SK-N-DZ (cell line): ENCODE measurements around the gene FCGR2B. TPM values are rescaled to one million over a fixed set of nuclear protein-coding genes. Genes with fewer than 3 reads are reported as not detected.
"Not testable (repeated sequence)": the region's sequence is repeated elsewhere in the genome, so short reads cannot be mapped to it uniquely, and the experiment has no call there.

Experiments
- DNase-seq: peaks from one replicate; pipeline ENCODE4 v3.0.0-alpha.2; 2015; ENCODE audit warnings: low spot score
- polyA plus RNA-seq, 2 experiments: library from polyadenylated mRNA; depleted of rRNA; stranded (reverse); fragments of >200 nt; gene quantifications; 2 replicates each; pipeline ENCODE4 v1.2.3, GENCODE V29; 2014

FCGR2B gene
- polyA plus RNA-seq (2014; cell fraction: cytosol; rRNA removed) = not detected in 2 replicates
- polyA plus RNA-seq (2014; cell fraction: nucleus; rRNA removed) = not detected in 2 replicates

DNA sequence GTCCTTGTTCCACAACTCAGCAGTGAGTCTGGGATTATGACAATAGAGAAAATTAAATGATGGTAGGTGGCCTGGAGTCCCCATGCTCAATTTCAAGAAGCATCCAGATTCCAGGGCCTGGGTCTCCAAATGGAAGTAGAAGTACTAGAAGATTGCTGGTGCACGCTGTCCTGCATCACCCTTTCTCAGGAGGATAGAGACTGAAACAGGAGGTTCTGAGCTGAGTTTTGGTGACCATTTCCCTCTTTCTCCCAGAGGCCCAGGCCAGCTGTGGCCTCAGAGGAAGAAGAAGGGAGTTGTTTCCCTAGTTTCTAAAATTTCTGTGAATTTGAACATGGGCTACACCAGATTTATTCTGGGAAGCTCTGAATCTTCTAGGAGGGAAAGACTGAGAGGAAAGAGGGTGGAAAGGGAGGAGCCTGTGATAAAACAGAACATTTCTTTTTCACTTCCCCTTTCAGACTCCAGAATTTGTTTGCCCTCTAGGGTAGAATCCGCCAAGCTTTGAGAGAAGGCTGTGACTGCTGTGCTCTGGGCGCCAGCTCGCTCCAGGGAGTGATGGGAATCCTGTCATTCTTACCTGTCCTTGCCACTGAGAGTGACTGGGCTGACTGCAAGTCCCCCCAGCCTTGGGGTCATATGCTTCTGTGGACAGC, at the start of gene FCGR2B:
Gene FCGR2B, plus strand, starts transcription at position 460 of the 656 bp plus-strand sequence. Its CDS starts 99 bp downstream, at position 559.
- DNase-seq = not testable (repeated sequence)

DNA sequence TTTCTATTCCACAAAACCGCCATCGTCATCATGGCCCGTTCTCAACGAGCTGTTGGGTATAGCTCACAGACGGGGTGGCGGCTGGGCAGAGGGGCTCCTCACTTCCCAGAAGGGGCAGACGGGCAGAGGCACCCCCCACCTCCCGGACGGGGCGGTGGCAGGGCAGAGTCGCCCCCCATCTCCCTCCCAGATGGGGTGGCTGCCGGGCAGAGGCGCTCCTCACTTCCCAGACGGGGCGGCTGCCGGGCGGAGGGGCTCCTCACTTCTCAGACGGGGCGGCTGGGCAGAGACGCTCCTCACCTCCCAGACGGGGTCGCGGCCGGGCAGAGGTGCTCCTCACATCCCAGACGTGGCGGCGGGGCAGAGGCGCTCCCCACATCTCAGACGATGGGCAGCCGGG, 46.5 kb upstream of the FCGR2B start:
- DNase-seq = not testable (repeated sequence)

DNA sequence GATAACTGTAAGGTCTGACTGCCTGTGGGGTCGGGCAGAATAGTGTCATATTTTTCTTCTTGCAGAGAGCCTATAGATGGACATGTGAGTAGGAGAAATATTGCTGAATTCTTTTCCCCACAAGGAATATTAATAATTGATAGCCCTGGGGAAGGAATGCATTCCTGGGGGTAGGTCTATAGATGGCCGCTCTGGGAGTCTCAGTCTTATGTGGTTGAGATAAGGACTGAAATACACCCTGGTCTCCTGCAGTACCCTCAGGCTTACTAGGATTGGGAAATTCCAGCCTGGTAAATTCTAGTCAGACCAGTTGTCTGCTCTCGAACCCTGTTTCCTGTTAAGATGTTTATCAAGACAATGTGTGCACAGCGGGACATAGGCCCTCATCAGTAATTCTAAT, 44.4 kb upstream of the FCGR2B start:
- not testable (repeated sequence) for DNase-seq

DNA sequence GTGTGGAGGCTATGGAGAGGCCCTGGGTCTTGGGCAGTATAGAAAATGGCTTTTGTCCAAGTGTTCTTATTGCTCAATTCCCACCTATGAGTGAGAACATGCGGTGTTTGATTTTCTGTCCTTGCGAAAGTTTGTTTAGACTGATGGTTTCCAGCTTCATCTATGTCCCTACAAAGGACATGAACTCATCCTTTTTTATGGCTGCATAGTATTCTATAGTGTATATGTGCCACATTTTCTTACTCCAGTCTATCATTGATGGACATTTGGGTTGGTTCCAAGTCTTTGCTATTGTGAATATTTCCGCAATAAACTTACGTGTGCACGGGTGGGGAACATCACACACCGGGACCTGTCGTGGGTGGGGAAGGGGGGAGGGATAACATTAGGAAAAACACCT, 42.5 kb upstream of the FCGR2B start:
- DNase-seq = not testable (repeated sequence)

DNA sequence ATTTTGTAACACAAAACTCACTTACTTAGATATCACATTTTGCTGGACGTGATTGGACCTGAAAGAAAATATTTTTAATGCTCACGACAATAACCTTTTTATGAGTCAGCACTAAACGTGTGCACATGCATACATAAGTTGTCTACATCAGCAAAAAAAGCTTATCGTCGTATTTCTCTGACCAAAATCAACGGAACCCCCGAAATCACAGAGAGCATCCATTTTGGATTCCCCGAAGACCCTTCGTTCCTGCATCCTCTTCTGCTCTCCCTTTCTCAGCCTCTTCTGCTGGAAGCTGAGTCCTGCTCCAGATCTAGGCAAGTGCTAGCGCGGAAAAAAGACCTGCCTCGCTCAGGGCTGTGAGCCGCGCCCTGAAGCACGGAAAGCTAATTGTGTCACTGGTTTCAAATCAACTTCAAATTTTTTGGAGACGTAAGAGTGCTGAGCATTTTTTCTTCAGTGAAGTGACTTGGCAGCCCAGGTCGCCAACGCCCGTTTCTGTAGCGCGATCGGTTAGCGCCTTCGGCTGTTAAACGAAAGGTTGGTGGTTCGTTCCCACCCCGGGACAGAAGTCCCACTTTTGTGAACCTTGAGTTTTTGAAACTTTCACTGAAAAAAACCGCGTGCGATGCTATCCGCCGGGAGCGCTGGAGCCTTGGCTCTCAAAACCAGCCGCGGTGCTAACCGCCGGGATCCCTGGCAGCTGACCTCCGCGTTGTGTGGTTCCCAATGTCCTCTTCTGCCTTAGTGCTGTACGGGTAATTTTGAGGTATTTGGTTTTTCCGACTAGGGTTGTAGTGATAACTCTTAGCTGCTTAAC, 41.6 kb upstream of the FCGR2B start:
- not testable (repeated sequence) for DNase-seq

DNA sequence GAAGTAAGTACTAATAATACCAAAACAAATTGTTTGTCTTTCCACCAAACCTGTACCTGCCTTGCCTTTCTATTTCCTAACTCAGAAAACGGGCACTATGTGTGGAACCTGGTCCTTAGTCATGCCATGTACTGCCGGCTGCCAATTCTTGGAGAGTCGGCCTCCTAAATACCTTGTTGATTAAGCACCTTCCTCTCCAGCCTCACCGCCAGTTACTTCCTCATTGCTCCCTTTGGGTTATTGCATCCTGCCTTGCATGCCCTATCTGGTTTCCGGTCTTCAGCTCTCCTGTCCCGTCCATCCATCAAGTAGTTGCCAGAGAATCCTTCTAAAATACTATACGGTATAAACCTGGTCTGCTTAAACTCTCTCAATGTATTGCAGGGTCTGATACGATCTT, 40.9 kb upstream of the FCGR2B start:
- not testable (repeated sequence) for DNase-seq

DNA sequence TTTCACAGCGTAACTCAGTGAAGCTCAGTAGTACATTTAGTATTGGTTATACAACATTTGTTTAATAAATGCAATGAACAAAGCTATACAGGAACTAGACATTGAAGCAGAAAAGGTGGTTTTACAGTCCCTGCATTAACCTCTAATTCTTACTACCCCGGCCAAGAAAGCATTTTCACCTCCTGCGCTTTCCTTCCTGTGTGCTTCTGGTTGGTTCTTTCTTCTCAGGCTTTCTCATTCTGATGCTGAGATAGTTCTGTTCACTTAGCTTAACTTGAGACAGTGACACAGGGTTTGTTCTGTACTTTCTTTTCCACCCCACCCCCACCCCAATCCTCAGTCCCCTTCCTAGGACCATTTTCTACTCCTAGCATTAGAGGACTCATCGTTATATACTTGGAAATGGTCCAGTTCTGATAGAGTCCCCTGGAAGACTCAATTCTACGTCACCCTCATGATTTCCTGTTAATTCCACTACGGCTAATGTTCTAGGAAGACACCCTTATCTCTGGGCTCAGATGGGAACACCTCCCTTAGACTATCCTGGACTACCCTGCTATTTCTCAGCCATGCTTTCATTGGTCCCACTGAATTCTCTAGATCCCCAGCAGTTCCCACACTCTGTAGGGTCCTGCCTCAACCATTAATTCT, 39.4 kb upstream of the FCGR2B start:
- not testable (repeated sequence) for DNase-seq

DNA sequence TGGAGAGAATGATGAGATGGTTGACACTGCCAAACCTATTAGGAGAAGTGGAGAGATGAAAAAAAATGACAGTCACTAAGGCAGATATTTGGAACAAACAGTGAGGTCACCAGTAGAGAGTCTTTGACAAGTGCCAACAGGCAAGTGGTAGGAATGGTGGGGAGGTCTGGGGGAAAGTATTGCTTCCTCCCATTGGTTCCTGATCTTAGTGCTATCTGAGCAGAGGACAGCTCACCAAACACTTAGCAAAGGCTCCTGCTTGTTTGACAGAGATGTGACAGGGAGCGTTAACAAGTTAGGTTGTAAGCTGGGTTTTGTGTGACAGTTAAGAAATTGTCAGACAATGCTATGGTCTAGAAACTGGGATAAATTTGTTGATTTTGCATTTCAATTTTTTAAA, 38.3 kb upstream of the FCGR2B start:
- DNase-seq = not testable (repeated sequence)

DNA sequence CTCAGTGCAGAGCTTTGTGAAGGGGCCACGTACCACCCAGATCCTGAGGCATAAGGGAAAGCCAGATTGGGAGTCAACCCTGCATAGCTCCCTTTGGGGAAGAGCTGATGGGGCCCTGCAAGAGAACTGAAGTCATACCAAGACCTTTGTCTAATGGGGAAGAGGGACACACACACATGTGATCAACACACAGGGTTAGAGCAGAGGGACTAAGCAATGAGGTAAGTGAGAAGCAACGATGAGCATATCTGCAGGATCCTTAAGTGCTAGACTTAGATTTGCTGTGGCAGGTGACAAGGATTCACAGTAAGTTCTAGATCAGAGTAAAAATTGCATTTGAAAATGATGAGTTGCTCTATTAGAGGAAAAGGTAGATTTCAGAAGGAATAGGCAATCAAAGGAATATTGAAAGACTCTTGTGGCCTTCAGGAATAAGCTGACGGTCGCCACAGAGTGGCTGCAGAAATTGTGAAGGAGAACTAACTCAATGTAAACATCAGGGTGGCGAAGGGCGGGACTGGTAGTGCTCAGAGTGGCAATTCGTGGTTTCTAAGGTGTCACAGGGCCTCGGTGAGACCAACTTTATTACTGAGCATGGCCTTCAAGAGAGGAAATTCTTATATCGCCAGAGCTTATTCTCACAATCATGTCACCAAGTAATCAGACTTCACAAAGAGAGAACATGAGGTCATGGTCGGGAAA, 36.3 kb upstream of the FCGR2B start:
- not testable (repeated sequence) for DNase-seq

DNA sequence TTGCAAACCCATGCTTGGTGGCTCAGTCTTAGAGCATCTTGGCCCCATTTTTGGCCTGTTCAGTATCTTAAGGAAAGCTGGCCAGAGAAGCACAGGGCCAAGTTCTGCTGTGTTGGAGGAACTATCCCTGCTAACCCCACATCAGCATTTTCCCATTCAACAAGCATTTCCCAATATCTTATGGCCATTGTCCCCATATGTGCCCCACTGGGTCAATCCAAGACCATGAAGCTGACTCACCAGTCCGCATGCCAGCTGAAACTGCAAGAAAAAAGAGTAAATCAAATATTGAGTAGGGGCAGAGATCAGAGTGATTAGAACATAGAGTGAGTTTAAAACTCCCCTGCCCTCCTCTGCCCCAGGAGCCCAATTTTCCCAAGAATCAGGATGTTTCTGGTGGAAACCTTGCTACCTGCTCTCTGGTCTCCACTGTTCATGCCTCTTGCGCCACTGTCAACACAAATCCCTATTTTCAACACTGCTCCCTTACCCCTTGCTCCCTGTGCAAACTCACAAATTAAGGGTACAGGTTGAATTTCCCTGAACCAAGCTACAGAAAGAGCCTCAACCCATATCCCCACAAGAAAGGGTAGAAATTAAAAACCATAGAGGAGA, 32.7 kb upstream of the FCGR2B start:
- not testable (repeated sequence) for DNase-seq

DNA sequence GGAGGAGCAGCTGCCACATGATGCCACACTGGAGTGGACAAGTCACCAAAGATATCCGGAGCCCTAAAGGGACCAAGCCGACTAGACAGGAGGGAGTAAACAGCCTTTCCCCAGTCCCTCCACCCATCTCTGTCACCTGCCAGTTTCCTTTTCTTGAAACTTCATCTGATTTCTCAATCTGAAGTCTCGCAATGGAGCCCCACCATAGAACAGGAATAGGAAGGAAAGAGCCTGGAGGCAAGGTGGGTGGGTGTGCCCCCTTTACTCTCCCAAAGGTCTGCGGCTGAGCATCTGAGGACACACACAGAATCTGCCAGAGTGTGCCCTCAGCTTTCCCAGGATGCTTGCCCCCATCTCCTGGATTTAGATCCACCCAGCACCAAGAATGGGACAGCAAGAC, 31.9 kb upstream of the FCGR2B start, which contains the start of gene FCGR3B:
Gene FCGR3B, minus strand, starts transcription at position 101 of the 400 bp plus-strand sequence. Its CDS starts 82 bp downstream, at position 19.
- DNase-seq = no peak

DNA sequence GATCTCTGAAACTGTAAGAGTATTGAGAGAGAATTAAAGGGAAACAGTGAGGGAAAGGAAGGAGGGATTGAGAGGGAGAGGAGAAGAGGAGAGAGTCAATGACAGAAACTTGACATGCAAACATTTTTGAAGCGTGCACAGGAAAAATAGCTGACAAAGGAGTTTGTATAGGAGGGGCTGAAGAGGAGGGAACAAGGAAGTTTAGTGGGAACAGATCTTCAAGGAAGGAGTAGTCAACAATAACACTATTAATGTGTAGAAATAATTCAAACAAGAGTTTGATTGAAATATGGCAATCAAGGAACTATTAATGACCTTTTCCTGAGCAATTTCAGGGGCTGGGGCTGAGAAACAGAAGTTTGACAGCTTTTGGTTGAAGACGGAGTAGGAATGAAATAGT, 27.9 kb upstream of the FCGR2B start:
- not testable (repeated sequence) for DNase-seq

DNA sequence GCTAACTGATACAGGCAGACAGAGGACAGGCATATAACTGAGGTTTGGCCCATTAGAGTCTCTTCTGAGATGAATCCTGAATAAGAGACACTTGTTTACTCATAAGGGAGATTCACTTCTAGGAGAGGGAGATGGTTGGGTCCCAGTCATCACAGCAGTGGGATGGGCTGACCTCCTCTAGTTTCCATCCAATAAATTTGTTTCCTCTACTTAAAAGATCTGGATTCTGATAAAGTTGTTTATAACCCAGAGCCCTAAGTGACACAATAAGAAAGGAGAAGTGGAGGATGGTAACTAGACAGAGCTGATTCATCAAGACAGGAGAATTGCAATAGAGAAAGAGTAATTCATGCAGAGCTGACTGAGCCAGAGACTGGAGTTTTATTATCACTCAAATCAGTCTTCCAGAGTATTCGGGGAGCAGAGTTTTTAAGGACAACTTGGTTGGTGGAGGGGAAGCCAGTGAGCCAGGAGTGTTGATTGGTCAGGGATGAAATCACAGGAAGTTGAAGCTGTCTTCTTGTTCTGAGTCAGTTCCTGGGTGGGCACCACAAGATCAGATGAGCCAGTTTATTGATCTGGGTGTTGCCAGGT, 26.7 kb upstream of the FCGR2B start:
- DNase-seq = not testable (repeated sequence)

DNA sequence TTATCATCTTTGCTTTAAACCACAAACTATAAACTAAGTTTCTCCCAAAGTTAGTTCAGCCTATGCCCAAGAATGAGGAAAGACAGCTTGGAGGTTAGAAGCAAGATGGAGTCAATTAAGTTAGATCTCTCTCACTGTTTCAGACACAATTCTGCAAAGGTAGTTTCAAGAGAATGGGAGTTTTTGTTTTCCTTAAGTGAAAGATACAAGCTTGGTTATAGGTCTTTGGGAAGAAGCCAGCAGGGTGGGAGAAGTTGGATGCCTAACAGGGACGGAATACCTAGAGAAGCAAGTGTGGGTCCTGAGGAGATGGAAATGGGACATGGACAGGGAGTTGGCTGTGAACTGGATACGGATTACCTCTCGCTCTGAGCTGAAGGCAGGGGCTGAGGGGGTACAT, 26.0 kb upstream of the FCGR2B start:
- not testable (repeated sequence) for DNase-seq

DNA sequence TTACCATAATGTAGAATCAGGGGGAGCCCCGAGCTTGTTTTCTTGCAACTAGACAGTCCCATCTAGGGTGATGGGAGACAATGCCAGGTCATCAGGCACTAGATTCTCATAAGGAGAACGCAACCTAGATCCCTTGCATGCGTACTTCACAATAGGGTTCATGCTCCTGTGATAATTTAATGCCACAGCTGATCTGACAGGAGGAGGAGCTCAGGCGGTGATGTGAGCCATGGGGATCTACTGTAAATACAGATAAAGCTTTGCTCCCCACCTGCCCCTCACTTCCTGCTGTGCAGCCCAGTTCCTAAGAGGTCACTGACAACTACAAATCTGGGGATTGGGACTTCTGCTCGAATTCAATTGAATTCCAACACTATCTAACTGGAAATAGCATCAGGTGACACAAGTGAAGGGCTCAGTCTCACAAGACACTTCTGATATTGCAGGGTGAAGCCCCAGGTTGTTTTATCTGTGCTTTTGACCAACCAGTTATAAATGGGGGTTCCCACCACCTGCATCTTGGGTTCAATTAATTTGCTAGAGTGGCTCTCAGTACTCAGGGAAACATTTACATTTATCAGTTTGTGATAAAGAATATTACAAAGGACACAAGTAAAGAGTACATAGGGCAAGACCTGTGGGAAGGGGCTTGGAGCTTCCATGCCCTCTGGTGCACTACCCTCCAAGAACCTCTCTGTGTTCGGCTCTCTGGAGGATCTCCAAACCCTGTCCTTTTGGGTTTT, 24.5 kb upstream of the FCGR2B start:
- DNase-seq = not testable (repeated sequence)

DNA sequence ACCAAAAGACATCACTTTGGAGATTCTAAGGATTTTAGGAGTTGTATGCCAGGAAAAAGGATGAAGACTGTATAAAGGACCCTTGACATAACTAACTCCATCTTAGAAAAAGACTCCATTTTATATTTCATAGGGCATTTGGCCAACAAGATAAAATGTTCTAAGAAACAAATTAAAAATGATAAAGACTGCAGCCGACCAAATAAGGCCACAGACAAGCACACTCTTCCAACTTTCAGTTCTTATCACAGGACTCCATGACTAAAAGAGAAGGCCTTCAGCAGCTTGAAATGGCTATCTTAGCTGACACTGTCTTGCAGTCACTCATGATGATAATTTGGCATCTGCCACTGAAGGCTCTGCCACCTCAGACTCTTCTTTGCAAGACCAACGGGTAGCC, 23.7 kb upstream of the FCGR2B start:
- not testable (repeated sequence) for DNase-seq

DNA sequence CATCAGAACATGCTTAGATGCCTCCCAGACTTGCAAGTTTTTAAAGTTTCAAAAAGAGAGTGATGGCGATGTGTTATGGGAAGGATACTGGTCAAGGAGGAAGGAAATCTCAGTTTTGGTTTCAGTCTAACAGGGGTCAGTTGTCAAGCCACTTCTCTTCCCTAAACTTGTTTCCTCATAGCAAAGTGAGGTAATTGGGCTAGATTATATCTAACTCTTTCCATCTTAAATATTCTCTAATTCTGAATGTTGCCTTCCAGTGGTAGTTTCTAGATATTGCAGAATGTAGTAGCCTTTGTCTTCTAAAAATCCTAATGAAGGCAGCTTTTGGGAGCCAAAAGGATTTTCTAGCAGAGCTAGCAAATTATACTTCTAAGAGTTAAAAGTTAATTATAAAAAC, 20.2 kb upstream of the FCGR2B start:
- DNase-seq = not testable (repeated sequence)

DNA sequence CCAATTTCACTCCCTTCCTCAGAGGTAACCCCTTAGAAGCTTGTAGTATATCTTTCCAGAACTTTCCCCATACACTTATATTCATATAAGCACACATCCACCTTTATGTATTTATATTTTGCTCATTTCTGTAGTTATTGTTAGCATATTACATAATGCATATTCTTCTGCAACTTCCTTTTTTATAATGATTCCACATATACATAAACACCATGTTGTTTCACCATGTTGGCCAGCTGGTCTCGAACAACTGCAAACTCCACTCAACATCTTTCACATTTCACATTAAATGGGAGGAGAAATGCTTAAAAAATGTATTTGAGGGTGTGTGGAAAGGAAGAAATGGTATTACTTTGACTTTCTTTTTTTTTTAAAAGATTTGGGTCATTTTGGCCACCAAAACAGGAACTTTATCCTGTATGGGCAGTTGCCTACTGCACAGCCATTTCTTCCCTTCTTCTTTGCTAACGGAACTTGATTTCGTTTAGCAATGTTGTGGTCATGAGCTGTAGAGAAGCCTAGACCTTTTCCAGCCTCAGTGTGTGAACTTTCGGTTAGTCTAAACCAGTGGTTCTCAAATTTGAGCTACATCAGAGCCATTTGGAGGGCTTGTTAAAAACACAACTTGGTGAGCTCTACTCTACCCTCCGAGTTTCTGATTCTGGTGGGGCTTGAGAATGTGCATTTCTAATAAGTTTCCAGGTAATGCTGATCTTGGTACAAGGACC, 19.3 kb upstream of the FCGR2B start:
- not testable (repeated sequence) for DNase-seq

DNA sequence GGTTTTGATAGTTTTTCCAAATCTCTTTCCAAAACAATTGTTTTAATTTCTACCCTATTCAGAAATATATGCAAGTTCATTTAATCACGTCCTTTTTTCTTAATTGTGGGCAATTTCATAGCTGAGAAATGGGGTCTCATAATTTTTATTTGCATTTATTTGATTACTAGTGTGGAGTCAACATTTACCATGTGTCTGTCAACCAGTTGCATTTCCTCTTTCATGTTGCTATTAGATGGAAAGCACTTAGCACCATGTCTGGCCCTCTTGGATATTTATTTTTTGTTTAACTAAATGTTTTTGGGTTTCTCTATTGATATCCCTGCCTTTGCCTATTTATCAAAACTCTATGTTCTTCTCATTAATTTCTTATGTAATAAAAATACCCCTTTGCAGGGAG, 18.1 kb upstream of the FCGR2B start:
- DNase-seq = not testable (repeated sequence)
